Neuronal stem cell (in vitro differentiated cells): ENCODE measurements around the gene AASDHPPT.

Experiments
- DNase-seq: peaks from one replicate; pipeline ENCODE4 v3.0.0-alpha.2; 2013; ENCODE audit warnings: low spot score
- H2AFZ ChIP-seq: one replicate; pipeline ENCODE4 v1.6.1; 2013; ENCODE audit warnings: mild to moderate bottlenecking, low read length, inconsistent platforms
- H2AK5ac ChIP-seq: 2 replicates; pipeline ENCODE4 v1.6.1; 2013; ENCODE audit warnings: low read depth, mild to moderate bottlenecking, inconsistent platforms, low read length, moderate library complexity, mixed read lengths
- H2BK120ac ChIP-seq: 2 replicates; pipeline ENCODE4 v1.6.1; 2013; ENCODE audit warnings: low read depth, mild to moderate bottlenecking, inconsistent platforms, low read length, moderate library complexity, mixed read lengths
- H2BK12ac ChIP-seq: one replicate; pipeline ENCODE4 v1.6.1; 2013; ENCODE audit warnings: low read length, inconsistent platforms
- H2BK15ac ChIP-seq: 2 replicates; pipeline ENCODE4 v1.6.1; 2013; ENCODE audit warnings: mild to moderate bottlenecking, low read length, inconsistent platforms, mixed read lengths
- H2BK5ac ChIP-seq: one replicate; pipeline ENCODE4 v1.6.1; 2013; ENCODE audit warnings: inconsistent platforms, mild to moderate bottlenecking, low read length, moderate library complexity
- H3K14ac ChIP-seq: one replicate; pipeline ENCODE4 v1.6.1; 2013; ENCODE audit warnings: low read length, inconsistent platforms
- H3K18ac ChIP-seq: 2 replicates; pipeline ENCODE4 v1.6.1; 2013; ENCODE audit warnings: low read length, inconsistent platforms
- H3K23ac ChIP-seq: 2 replicates; pipeline ENCODE4 v1.6.1; 2013; ENCODE audit warnings: low read depth, mild to moderate bottlenecking, mixed read lengths, low read length, inconsistent platforms; ENCODE audit not compliant: poor library complexity
- H3K27ac ChIP-seq: replicated peaks from 3 replicates; pipeline ENCODE4 v1.5.1; 2013; ENCODE audit warnings: low read length, inconsistent platforms
- H3K27me3 ChIP-seq, 3 experiments: 2 replicates each; pipeline ENCODE4 v1.6.1; 2013; ENCODE audit warnings: low read length in 3 of 3, mild to moderate bottlenecking in 2 of 3, inconsistent platforms in 1 of 3, low read depth in 1 of 3, mixed read lengths in 1 of 3, moderate library complexity in 1 of 3; ENCODE audit not compliant: control insufficient read depth in 3 of 3, insufficient read depth in 3 of 3
- H3K36me3 ChIP-seq, 2 donors: replicated peaks in 1 of 2; 2 replicates each; pipeline ENCODE4 v1.6.1; 2013; ENCODE audit warnings: low read length in 2 of 2; ENCODE audit not compliant: control insufficient read depth in 2 of 2, insufficient read depth in 2 of 2
- H3K4ac ChIP-seq: 2 replicates; pipeline ENCODE4 v1.6.1; 2013; ENCODE audit warnings: inconsistent platforms, mild to moderate bottlenecking, low read length, moderate library complexity
- H3K4me1 ChIP-seq, 2 donors: 1 replicate in 1 of 2; 2 replicates in 1 of 2; pipeline ENCODE4 v1.6.1; 2013; ENCODE audit warnings: low read length in 2 of 2, low read depth in 1 of 2; ENCODE audit not compliant: control insufficient read depth in 2 of 2, insufficient read depth in 1 of 2
- H3K4me2 ChIP-seq: one replicate; pipeline ENCODE4 v1.6.1; 2013; ENCODE audit warnings: mild to moderate bottlenecking, low read length, inconsistent platforms; ENCODE audit not compliant: insufficient read depth, poor library complexity, severe bottlenecking
- H3K4me3 ChIP-seq, 2 donors: 2 replicates each; pipeline ENCODE4 v1.5.1; 2013; ENCODE audit warnings: low read length in 2 of 2, mild to moderate bottlenecking in 2 of 2, inconsistent platforms in 1 of 2, moderate library complexity in 1 of 2
- H3K79me1 ChIP-seq: one replicate; pipeline ENCODE4 v1.6.1; 2013; ENCODE audit warnings: low read depth, mild to moderate bottlenecking, inconsistent platforms, low read length, moderate library complexity
- H3K9ac ChIP-seq: one replicate; pipeline ENCODE4 v1.6.1; 2013; ENCODE audit warnings: mild to moderate bottlenecking, low read depth, low read length, inconsistent platforms; ENCODE audit not compliant: poor library complexity
- H3K9me3 ChIP-seq, 2 donors: replicated peaks in 1 of 2; 2 replicates each; pipeline versions ENCODE3 to v1.6.1; 2013; ENCODE audit warnings: low read length in 2 of 2, mild to moderate bottlenecking in 2 of 2, inconsistent platforms in 1 of 2, low read depth in 1 of 2, mixed read lengths in 1 of 2, moderate library complexity in 1 of 2; ENCODE audit not compliant: control insufficient read depth in 2 of 2, insufficient read depth in 1 of 2
- H4K8ac ChIP-seq: one replicate; pipeline ENCODE4 v1.6.1; 2013; ENCODE audit warnings: low read depth, mild to moderate bottlenecking, inconsistent platforms, low read length, moderate library complexity
- H4K91ac ChIP-seq: one replicate; pipeline ENCODE4 v1.6.1; 2013; ENCODE audit warnings: low read length, low read depth, mild to moderate bottlenecking, inconsistent platforms; ENCODE audit not compliant: poor library complexity
- WGBS, 2 donors: extraction: QIAGEN DNeasy Blood & Tissue Kit; methylation state at CpG; one replicate each; pipeline ENCODE4 v1.1.7; 2013; ENCODE audit warnings: missing lambda C conversion rate in 2 of 2, mixed read lengths in 1 of 2; ENCODE audit not compliant: insufficient read length in 2 of 2, insufficient replicate concordance in 1 of 2; ENCODE audit errors: extremely low coverage in 2 of 2; 5-methylcytosine and 5-hydroxymethylcytosine counted together

AASDHPPT gene

GRCh38 chr11:106086850-106087249 is 9.4 kb downstream of the AASDHPPT start:
- H3K9ac ChIP-seq = no peak overlapping the region
- H3K27me3 ChIP-seq = no peaks in the 10 kb centered on the region
- H3K9me3 ChIP-seq = peaks cover 0 to 12% of the 10 kb centered on the region in 2 donors
- no peak overlapping the region for H3K23ac ChIP-seq
- peaks cover 2 to 98% of the 10 kb centered on the region in 2 donors for H3K36me3 ChIP-seq
- H4K8ac ChIP-seq = no peak overlapping the region
- no peak overlapping the region for H2BK12ac ChIP-seq
- H3K4ac ChIP-seq = no peak overlapping the region
- H2AK5ac ChIP-seq = no peak overlapping the region
- H4K91ac ChIP-seq = no peak overlapping the region
- no peaks in the 10 kb centered on the region for H3K79me1 ChIP-seq
- no peak overlapping the region for H3K14ac ChIP-seq
- no peak overlapping the region for H2BK5ac ChIP-seq
- H3K4me2 ChIP-seq = no peak overlapping the region
- H2AFZ ChIP-seq = no peak overlapping the region
- WGBS, 2 donors = no CpG with 5 or more reads among the region's 2 CpGs
- DNase-seq = no peak
- no peak overlapping the region for H2BK120ac ChIP-seq
- no peak overlapping the region for H2BK15ac ChIP-seq
- H3K4me1 ChIP-seq = no peaks in the 10 kb centered on the region
- no peak overlapping the region for H3K4me3 ChIP-seq
- no peak overlapping the region for H3K27ac ChIP-seq
- no peak overlapping the region for H3K18ac ChIP-seq

GRCh38 chr11:106087815-106088435 is 10.5 kb downstream of the AASDHPPT start:
- peak; percentile 40 for DNase-seq

DNA sequence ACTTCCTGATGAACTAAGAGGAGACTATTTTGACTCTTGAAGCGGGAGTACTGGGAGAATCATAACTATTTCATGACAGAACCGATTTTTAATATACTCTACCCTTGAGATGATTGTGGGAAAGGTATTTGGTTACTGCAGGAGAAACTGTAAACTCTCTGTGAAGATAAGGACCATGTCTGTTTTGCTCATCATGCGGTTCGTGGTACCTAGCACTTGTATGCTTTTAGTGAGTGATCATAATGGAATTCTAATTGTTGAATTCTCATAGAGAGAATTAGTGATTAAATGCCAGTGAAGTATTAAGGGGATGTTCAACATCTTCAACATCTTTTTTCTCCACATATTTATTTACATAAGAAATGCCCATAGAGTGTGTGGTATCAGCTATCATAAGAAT is 11.4 kb downstream of the AASDHPPT start:
- Histone ChIP-seq H2AFZ (no peak overlapping the region), H2BK120ac (no peak overlapping the region), H4K91ac (no peak overlapping the region), H3K4me2 (no peak overlapping the region), H3K4me1 (no peaks in the 10 kb centered on the region), H3K27me3 (no peaks in the 10 kb centered on the region), H3K4ac (no peak overlapping the region), H4K8ac (no peak overlapping the region), H2AK5ac (no peak overlapping the region), H3K36me3 (peaks cover 9 to 98% of the 10 kb centered on the region in 2 donors), H3K4me3 (no peak overlapping the region), H3K14ac (no peak overlapping the region), H2BK15ac (no peak overlapping the region), H3K9me3 (peaks cover 0 to 9% of the 10 kb centered on the region in 2 donors), H2BK12ac (no peak overlapping the region), H3K79me1 (no peaks in the 10 kb centered on the region), H3K9ac (no peak overlapping the region), H3K23ac (no peak overlapping the region), H2BK5ac (no peak overlapping the region), H3K27ac (no peak overlapping the region), H3K18ac (no peak overlapping the region)
- no CpG with 5 or more reads among the region's 4 CpGs for WGBS, 2 donors
- DNase-seq = no peak

More at GRCh38 chr11:106087815-106088435, 10.5 kb downstream of the AASDHPPT start:
- Histone ChIP-seq H3K4me3 (no peak overlapping the region), H3K9me3 (peaks cover 0 to 9% of the 10 kb centered on the region in 2 donors), H2BK15ac (no peak overlapping the region), H3K18ac (no peak overlapping the region), H3K4me2 (no peak overlapping the region), H2BK5ac (no peak overlapping the region), H4K91ac (no peak overlapping the region), H3K36me3 (peaks cover 8 to 98% of the 10 kb centered on the region in 2 donors), H3K14ac (no peak overlapping the region), H3K4me1 (no peaks in the 10 kb centered on the region), H3K23ac (no peak overlapping the region), H2AFZ (no peak overlapping the region), H2BK12ac (no peak overlapping the region), H3K27me3 (no peaks in the 10 kb centered on the region), H4K8ac (no peak overlapping the region), H3K79me1 (no peaks in the 10 kb centered on the region), H3K4ac (no peak overlapping the region), H2AK5ac (no peak overlapping the region), H3K27ac (no peak overlapping the region), H2BK120ac (no peak overlapping the region), H3K9ac (no peak overlapping the region)
- WGBS, 2 donors = no CpG with 5 or more reads among the region's 9 CpGs

- H3K4me3 ChIP-seq = no peak overlapping the region
- no peak overlapping the region for H3K18ac ChIP-seq
- DNase-seq = no peak
- H3K14ac ChIP-seq = no peak overlapping the region
- no peaks in the 10 kb centered on the region for H3K9me3 ChIP-seq
- H2BK15ac ChIP-seq = no peak overlapping the region
- no peaks in the 10 kb centered on the region for H3K4me1 ChIP-seq
- peaks cover 8 to 99% of the 10 kb centered on the region in 2 donors for H3K36me3 ChIP-seq
- H2BK120ac ChIP-seq = no peak overlapping the region
- H3K23ac ChIP-seq = no peak overlapping the region
- H2BK5ac ChIP-seq = no peak overlapping the region
- H2BK12ac ChIP-seq = no peak overlapping the region
- no peaks in the 10 kb centered on the region for H3K27me3 ChIP-seq
- H4K91ac ChIP-seq = no peak overlapping the region
- H3K4ac ChIP-seq = no peak overlapping the region
- H2AFZ ChIP-seq = no peak overlapping the region
- H4K8ac ChIP-seq = no peak overlapping the region
- no peak overlapping the region for H2AK5ac ChIP-seq
- no CpG with 5 or more reads among the region's 3 CpGs for WGBS, 2 donors
- H3K79me1 ChIP-seq = no peaks in the 10 kb centered on the region
- no peak overlapping the region for H3K27ac ChIP-seq
- H3K4me2 ChIP-seq = no peak overlapping the region
- H3K9ac ChIP-seq = no peak overlapping the region
Measured at GRCh38 chr11:106091480-106092123, 14.1 kb downstream of the AASDHPPT start.
